Upper lobe of right lung (tissue), 1 donor: ENCODE data around the gene TLR8. TPM values are rescaled to one million over a fixed set of nuclear protein-coding genes. Genes with fewer than 3 reads are reported as not detected.

Experiments
- ATAC-seq: fragments of 200-7000 bp; cut with Tn5 transposase; one replicate; pipeline ENCODE4 v1.9.1; 2020; ENCODE audit warnings: mild to moderate bottlenecking, moderate library complexity
- DNase-seq: peaks from one replicate; pipeline ENCODE4 v3.0.0-alpha.2; 2020
- H3K27ac ChIP-seq: fragments of 200-600 bp; one replicate; pipeline ENCODE4 v1.8.0; 2022
- H3K27me3 ChIP-seq: fragments of 200-600 bp; one replicate; pipeline ENCODE4 v1.8.0; 2022; ENCODE audit warnings: mild to moderate bottlenecking
- H3K36me3 ChIP-seq: fragments of 200-600 bp; one replicate; pipeline ENCODE4 v1.8.0; 2022
- H3K4me1 ChIP-seq: fragments of 200-600 bp; one replicate; pipeline ENCODE4 v1.8.0; 2022
- H3K4me3 ChIP-seq: fragments of 200-600 bp; one replicate; pipeline ENCODE4 v1.8.0; 2022; ENCODE audit warnings: mild to moderate bottlenecking
- H3K9me3 ChIP-seq: fragments of 200-600 bp; one replicate; pipeline ENCODE4 v1.8.0; 2022
- intact Hi-C: fragments of 100-400 bp; cut with DNase I; formaldehyde crosslinking; loops from one replicate; pipeline ENCODE4 v1.11.0; 2022
- total RNA-seq: library from RNA; stranded (reverse); fragmentation: NEBNext Ultra II Directional; extraction: Animal tissue kit (Norgen Biotek cat#: 25700); gene quantifications from one replicate; pipeline ENCODE4 v1.2.1, GENCODE V29; 2021
- TF ChIP-seq, protein P1 (sequence below): fragments of 200-600 bp; IDR thresholded peaks from one replicate; pipeline ENCODE4 v1.8.0; 2022; ENCODE audit warnings: antibody characterized with exemption
- donor health status: DM: no; HTN: yes; CAD: no; lungs with severe emphysema.

Gene TLR8
- total RNA-seq, 1 donor from 2014 or later, result 17.8 TPM

DNA sequence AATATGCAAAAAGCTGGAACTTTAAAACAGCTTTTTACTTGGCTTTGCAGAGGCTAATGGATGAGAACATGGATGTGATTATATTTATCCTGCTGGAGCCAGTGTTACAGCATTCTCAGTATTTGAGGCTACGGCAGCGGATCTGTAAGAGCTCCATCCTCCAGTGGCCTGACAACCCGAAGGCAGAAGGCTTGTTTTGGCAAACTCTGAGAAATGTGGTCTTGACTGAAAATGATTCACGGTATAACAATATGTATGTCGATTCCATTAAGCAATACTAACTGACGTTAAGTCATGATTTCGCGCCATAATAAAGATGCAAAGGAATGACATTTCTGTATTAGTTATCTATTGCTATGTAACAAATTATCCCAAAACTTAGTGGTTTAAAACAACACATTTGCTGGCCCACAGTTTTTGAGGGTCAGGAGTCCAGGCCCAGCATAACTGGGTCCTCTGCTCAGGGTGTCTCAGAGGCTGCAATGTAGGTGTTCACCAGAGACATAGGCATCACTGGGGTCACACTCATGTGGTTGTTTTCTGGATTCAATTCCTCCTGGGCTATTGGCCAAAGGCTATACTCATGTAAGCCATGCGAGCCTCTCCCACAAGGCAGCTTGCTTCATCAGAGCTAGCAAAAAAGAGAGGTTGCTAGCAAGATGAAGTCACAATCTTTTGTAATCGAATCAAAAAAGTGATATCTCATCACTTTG is 15.6 kb downstream of the TLR8 start:
- H3K4me3 ChIP-seq, result no peak overlapping the region
- ATAC-seq, result no peak
- no peaks in the 10 kb centered on the region for H3K27me3 ChIP-seq
- no peak overlapping the region for H3K27ac ChIP-seq
- no peaks in the 10 kb centered on the region for H3K36me3 ChIP-seq
- DNase-seq, result no peak
- no peaks in the 10 kb centered on the region for H3K4me1 ChIP-seq
- intact Hi-C loops, result no loop called here
- H3K9me3 ChIP-seq, result no peaks in the 10 kb centered on the region
- TF ChIP-seq, protein P1, sequence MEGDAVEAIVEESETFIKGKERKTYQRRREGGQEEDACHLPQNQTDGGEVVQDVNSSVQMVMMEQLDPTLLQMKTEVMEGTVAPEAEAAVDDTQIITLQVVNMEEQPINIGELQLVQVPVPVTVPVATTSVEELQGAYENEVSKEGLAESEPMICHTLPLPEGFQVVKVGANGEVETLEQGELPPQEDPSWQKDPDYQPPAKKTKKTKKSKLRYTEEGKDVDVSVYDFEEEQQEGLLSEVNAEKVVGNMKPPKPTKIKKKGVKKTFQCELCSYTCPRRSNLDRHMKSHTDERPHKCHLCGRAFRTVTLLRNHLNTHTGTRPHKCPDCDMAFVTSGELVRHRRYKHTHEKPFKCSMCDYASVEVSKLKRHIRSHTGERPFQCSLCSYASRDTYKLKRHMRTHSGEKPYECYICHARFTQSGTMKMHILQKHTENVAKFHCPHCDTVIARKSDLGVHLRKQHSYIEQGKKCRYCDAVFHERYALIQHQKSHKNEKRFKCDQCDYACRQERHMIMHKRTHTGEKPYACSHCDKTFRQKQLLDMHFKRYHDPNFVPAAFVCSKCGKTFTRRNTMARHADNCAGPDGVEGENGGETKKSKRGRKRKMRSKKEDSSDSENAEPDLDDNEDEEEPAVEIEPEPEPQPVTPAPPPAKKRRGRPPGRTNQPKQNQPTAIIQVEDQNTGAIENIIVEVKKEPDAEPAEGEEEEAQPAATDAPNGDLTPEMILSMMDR, result no peak

DNA sequence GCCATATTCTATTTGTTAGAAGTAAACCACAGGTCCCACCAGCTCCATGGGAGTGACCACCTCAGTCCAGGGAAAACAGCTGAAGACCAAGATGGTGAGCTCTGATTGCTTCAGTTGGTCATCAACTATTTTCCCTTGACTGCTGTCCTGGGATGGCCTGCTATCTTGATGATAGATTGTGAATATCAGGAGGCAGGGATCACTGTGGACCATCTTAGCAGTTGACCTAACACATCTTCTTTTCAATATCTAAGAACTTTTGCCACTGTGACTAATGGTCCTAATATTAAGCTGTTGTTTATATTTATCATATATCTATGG is 16.1 kb downstream of the TLR8 start:
- TF ChIP-seq, protein P1, result no peak
- DNase-seq, result no peak
- Histone ChIP-seq H3K27ac (no peak overlapping the region), H3K4me3 (no peak overlapping the region), H3K9me3 (no peaks in the 10 kb centered on the region), H3K27me3 (no peaks in the 10 kb centered on the region), H3K36me3 (no peaks in the 10 kb centered on the region), H3K4me1 (no peaks in the 10 kb centered on the region)
- ATAC-seq, result no peak
- intact Hi-C loops, result no loop called here

DNA sequence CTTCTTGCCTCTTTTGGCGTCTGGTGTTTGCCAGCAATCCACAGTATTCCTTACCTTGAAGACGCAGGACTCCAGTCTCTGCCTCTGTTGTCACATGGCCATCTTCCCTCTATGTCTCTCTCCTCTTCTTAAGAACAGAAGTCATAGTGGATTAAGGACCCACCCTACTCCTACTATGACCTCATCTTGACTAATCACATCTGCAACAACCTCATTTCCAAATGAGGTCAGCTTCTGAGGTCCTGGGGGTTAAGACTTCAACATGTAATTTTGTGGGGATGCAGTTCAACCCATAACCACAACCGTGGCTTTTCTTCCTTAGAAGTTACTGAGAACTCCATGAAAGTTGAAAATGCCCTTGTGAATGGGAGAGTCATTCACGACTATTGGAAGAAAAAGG is 23.3 kb downstream of the TLR8 start:
- Histone ChIP-seq H3K4me1 (no peaks in the 10 kb centered on the region), H3K27me3 (no peaks in the 10 kb centered on the region), H3K27ac (no peak overlapping the region), H3K4me3 (no peak overlapping the region), H3K9me3 (no peaks in the 10 kb centered on the region), H3K36me3 (no peaks in the 10 kb centered on the region)
- intact Hi-C loops, result no loop called here
- no peak for ATAC-seq
- no peak for DNase-seq
- TF ChIP-seq, protein P1, result no peak

DNA sequence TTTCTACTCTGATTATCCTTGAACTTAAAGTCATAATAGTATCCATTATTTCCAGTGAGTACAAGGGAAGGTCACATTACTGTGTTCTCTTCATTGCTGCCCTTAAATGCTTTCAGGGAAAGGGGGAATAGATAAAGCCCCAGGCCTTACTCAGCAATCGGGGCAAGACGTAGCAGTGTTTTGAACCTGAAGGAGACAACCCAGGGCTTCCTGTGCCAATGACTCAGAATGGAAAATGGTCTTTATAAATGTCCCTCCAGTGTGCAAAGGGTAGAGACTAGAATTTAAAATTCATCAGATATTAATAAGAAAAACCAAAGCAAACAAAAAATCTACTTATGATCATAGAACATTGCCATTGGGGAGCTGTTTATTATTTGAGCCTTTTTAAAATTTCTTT is 23.7 kb downstream of the TLR8 start:
- no peak for DNase-seq
- Histone ChIP-seq H3K27me3 (no peaks in the 10 kb centered on the region), H3K36me3 (no peaks in the 10 kb centered on the region), H3K27ac (no peak overlapping the region), H3K4me1 (no peaks in the 10 kb centered on the region), H3K9me3 (no peaks in the 10 kb centered on the region), H3K4me3 (no peak overlapping the region)
- intact Hi-C loops, result no loop called here
- no peak for ATAC-seq
- TF ChIP-seq, protein P1, result no peak

DNA sequence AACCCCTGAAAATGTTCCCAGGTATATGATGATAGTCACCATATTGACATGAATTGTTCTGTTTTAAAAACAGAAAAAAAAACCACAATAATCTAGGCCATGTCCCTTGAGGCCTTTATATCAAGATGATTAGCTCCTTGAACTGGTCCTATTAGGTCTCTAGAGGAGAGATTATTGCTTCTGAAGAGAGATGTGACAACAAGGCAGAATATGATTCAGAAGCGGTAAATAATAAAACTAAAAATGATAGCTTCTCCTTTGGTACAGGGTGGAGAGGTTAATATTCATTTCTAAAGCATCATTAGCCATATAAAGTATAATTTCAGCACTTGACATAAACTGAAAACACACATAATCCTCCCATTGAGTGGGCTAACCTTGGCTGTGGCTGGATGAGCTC is 25.8 kb downstream of the TLR8 start:
- intact Hi-C loops, result no loop called here
- no peaks in the 10 kb centered on the region for H3K9me3 ChIP-seq
- TF ChIP-seq, protein P1, result no peak

DNA sequence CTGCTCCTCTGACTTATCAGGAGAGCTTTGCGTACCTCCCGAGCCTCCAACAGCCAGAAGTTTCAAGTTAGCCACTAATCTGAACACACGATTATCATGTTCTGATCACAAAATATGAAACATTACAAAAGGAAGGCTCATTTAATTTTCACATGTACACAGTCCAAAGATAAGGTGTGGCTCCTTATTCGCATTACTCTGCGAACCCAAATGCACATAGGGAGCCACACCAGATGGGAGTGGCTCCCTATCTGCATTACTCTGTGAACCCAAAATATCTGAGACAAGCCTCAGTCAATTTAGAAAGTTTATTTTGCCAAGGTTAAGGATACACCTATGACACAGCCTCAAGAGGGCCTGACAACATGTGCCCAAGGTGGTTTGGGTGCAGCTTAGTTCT is 28.4 kb downstream of the TLR8 start:
- DNase-seq, result no peak
- TF ChIP-seq, protein P1, result no peak
- H3K9me3 ChIP-seq, result no peaks in the 10 kb centered on the region
- ATAC-seq, result no peak
- intact Hi-C loops, result no loop called here
- H3K27me3 ChIP-seq, result no peaks in the 10 kb centered on the region
- H3K4me3 ChIP-seq, result no peak overlapping the region
- H3K27ac ChIP-seq, result no peak overlapping the region
- no peaks in the 10 kb centered on the region for H3K4me1 ChIP-seq
- no peaks in the 10 kb centered on the region for H3K36me3 ChIP-seq

More for the DNA sequence above, 25.8 kb downstream of the TLR8 start:
- no peaks in the 10 kb centered on the region for H3K36me3 ChIP-seq
- H3K27me3 ChIP-seq, result no peaks in the 10 kb centered on the region
- H3K27ac ChIP-seq, result no peak overlapping the region
- H3K4me3 ChIP-seq, result no peak overlapping the region
- DNase-seq (no peak), ATAC-seq (no peak)
- H3K4me1 ChIP-seq, result no peaks in the 10 kb centered on the region
